Hepatocyte (in vitro differentiated cells): ENCODE results near the gene CEP135. TPM values are rescaled to one million over a fixed set of nuclear protein-coding genes. Genes with fewer than 3 reads are reported as not detected.
"Not testable (repeated sequence)": the region's sequence is repeated elsewhere in the genome, so short reads cannot be mapped to it uniquely, and the experiment has no call there.

Experiments used
- DNase-seq: peaks from one replicate; pipeline ENCODE4 v3.0.0-alpha.2; 2016; ENCODE audit warnings: low spot score
- H2AFZ ChIP-seq: fragments of 200-600 bp; sonication (generic); 2 replicates; pipeline ENCODE4 v1.6.0; 2016; ENCODE audit warnings: antibody characterized with exemption, mild to moderate bottlenecking
- H3K27ac ChIP-seq: fragments of 200-600 bp; sonication (generic); 2 replicates; pipeline ENCODE4 v1.5.1; 2016; ENCODE audit warnings: mild to moderate bottlenecking
- H3K27me3 ChIP-seq: fragments of 200-600 bp; sonication (generic); 2 replicates; pipeline ENCODE4 v1.6.1; 2016
- H3K36me3 ChIP-seq: fragments of 200-600 bp; sonication (generic); replicated peaks from 2 replicates; pipeline ENCODE4 v1.5.1; 2016; ENCODE audit warnings: low read depth; ENCODE audit not compliant: insufficient read depth
- H3K4me1 ChIP-seq: fragments of 200-600 bp; sonication (generic); 2 replicates; pipeline ENCODE4 v1.5.1; 2016; ENCODE audit warnings: mild to moderate bottlenecking, moderate library complexity; ENCODE audit not compliant: insufficient read depth
- H3K4me2 ChIP-seq: fragments of 200-600 bp; sonication (generic); 2 replicates; pipeline ENCODE4 v1.6.0; 2016
- H3K4me3 ChIP-seq: fragments of 200-600 bp; sonication (generic); 2 replicates; pipeline ENCODE4 v1.5.1; 2016; ENCODE audit warnings: mild to moderate bottlenecking
- H3K79me2 ChIP-seq: fragments of 200-600 bp; sonication (generic); 2 replicates; pipeline ENCODE4 v1.6.0; 2017; ENCODE audit warnings: mild to moderate bottlenecking
- H3K9me2 ChIP-seq: fragments of 200-600 bp; sonication (generic); replicated peaks from 2 replicates; pipeline ENCODE4 v1.6.0; 2017; ENCODE audit warnings: mild to moderate bottlenecking; ENCODE audit not compliant: insufficient read depth
- H3K9me3 ChIP-seq: fragments of 200-600 bp; sonication (generic); 2 replicates; pipeline ENCODE4 v1.5.1; 2016; ENCODE audit warnings: low read depth, mild to moderate bottlenecking
- H4K20me1 ChIP-seq: fragments of 200-600 bp; sonication (generic); 2 replicates; pipeline ENCODE4 v1.6.0; 2016; ENCODE audit warnings: mild to moderate bottlenecking; ENCODE audit not compliant: insufficient read depth, poor library complexity, severe bottlenecking
- EZH2 ChIP-seq: fragments of 200-600 bp; sonication (generic); IDR thresholded peaks from 2 replicates; pipeline ENCODE4 v1.6.1; 2016; ENCODE audit warnings: antibody characterized with exemption, mild to moderate bottlenecking, borderline replicate concordance
- EZH2phosphoT487 ChIP-seq: fragments of 200-600 bp; sonication (generic); IDR thresholded peaks from one replicate; pipeline ENCODE4 v1.6.1; 2018; ENCODE audit warnings: antibody characterized with exemption, mild to moderate bottlenecking, low read depth, moderate library complexity; ENCODE audit not compliant: unreplicated experiment, severe bottlenecking
- WGBS: methylation state at CpG from one replicate; pipeline ENCODE4 v1.1.6; 2016; ENCODE audit warnings: low lambda C conversion rate; ENCODE audit errors: missing lambda C conversion rate; 5-methylcytosine and 5-hydroxymethylcytosine counted together
- polyA plus RNA-seq: library from polyadenylated mRNA; unstranded; fragments of >200 nt; fragmentation: Nextera tagmentation; extraction: Ambion mirVana; gene quantifications from 2 replicates; pipeline ENCODE4 v1.2.1, GENCODE V29; 2016
- total RNA-seq: library from RNA; depleted of rRNA; stranded (reverse); fragments of >200 nt; gene quantifications from 2 replicates; pipeline ENCODE4 v1.2.3, GENCODE V29; 2014
- TF ChIP-seq, protein P1 (sequence below): fragments of 200-600 bp; sonication (generic); IDR thresholded peaks from 2 replicates; pipeline ENCODE4 v1.5.1; 2016; ENCODE audit warnings: antibody characterized with exemption, mild to moderate bottlenecking; ENCODE audit not compliant: poor library complexity

Gene CEP135
- total and polyA plus RNA-seq, 2 experiments from 2014 or later, result 3.1 to 7.7 TPM

DNA sequence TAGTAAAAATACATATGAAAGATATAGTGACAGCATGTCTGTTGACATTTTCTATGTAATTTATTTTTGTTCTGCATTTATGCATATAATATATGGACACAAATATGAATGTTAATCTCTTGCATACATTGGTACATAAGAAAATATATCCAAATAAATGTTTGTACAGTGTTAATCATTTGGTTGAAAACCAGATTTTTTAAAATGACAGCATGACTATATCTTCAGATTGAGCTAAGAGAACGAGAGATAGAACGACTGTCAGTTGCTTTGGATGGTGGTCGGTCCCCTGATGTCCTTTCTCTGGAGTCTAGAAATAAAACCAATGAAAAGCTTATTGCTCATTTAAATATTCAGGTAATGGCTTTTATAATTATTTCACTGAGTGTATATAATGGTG is 15.3 kb downstream of the CEP135 start:
- Histone ChIP-seq H3K9me3 (no peaks in the 10 kb centered on the region), H3K36me3 (no peaks in the 10 kb centered on the region), H3K4me3 (no peak overlapping the region), H3K79me2 (no peaks in the 10 kb centered on the region), H3K27ac (no peak overlapping the region), H3K4me1 (no peaks in the 10 kb centered on the region), H3K4me2 (no peak overlapping the region), H3K27me3 (no peaks in the 10 kb centered on the region), H3K9me2 (no peaks in the 10 kb centered on the region), H2AFZ (no peak overlapping the region), H4K20me1 (no peaks in the 10 kb centered on the region)
- TF ChIP-seq, protein P1, sequence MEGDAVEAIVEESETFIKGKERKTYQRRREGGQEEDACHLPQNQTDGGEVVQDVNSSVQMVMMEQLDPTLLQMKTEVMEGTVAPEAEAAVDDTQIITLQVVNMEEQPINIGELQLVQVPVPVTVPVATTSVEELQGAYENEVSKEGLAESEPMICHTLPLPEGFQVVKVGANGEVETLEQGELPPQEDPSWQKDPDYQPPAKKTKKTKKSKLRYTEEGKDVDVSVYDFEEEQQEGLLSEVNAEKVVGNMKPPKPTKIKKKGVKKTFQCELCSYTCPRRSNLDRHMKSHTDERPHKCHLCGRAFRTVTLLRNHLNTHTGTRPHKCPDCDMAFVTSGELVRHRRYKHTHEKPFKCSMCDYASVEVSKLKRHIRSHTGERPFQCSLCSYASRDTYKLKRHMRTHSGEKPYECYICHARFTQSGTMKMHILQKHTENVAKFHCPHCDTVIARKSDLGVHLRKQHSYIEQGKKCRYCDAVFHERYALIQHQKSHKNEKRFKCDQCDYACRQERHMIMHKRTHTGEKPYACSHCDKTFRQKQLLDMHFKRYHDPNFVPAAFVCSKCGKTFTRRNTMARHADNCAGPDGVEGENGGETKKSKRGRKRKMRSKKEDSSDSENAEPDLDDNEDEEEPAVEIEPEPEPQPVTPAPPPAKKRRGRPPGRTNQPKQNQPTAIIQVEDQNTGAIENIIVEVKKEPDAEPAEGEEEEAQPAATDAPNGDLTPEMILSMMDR, result no peak
- TF ChIP-seq EZH2 (no peak), EZH2phosphoT487 (no peak)
- 95% methylated on average over 3 of the region's 3 CpGs for WGBS
- DNase-seq, result no peak

DNA sequence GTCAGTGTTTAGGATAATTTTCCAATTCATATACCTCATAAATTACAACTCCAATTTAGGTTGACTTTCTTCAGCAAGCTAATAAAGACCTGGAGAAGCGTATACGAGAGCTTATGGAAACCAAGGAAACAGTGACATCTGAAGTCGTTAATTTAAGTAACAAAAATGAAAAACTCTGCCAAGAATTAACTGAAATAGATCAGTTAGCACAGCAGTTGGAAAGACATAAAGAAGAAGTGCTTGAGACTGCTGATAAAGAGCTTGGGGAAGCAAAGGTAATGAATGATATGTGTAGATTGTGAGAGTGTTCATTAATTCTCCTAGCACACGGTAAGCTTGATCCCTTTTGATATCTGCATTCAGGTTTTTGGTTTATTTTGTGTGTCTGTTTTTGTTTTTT is 16.8 kb downstream of the CEP135 start:
- DNase-seq, result no peak
- H3K27ac ChIP-seq, result no peak overlapping the region
- H3K79me2 ChIP-seq, result no peaks in the 10 kb centered on the region
- H3K4me3 ChIP-seq, result no peak overlapping the region
- no peaks in the 10 kb centered on the region for H4K20me1 ChIP-seq
- no peak for TF ChIP-seq EZH2phosphoT487
- TF ChIP-seq EZH2, result no peak
- TF ChIP-seq, protein P1, result no peak
- no peaks in the 10 kb centered on the region for H3K9me2 ChIP-seq
- H3K9me3 ChIP-seq, result no peaks in the 10 kb centered on the region
- no peak overlapping the region for H2AFZ ChIP-seq
- no peaks in the 10 kb centered on the region for H3K36me3 ChIP-seq
- H3K4me2 ChIP-seq, result no peak overlapping the region
- no peaks in the 10 kb centered on the region for H3K27me3 ChIP-seq
- no peaks in the 10 kb centered on the region for H3K4me1 ChIP-seq
- 76% methylated on average over 4 of the region's 4 CpGs for WGBS

DNA sequence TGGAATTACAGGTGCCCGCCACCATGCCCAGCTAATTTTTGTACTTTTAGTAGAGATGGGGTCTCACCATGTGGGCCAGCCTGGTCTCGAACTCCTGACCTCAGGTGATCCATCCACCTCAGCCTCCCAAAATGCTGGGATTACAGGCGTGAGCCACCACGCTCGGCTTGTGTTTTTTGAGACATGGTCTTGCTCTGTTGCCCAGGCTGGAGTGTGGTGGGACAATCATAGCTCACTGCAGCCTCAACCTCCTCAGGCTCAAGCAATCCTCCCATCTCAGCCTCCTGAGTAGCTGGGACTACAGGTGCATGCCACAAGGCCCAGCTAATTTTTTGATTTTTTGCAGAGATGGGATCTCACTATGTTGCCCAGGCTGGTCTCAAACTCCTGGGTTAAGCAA is 17.6 kb downstream of the CEP135 start:
- not testable (repeated sequence) for H3K36me3 ChIP-seq, H3K27ac ChIP-seq, H3K4me3 ChIP-seq, H2AFZ ChIP-seq, H3K79me2 ChIP-seq, H3K27me3 ChIP-seq, H4K20me1 ChIP-seq, H3K9me3 ChIP-seq, H3K4me2 ChIP-seq, H3K4me1 ChIP-seq, H3K9me2 ChIP-seq, DNase-seq
- WGBS, result 100% methylated on average over 5 of the region's 5 CpGs

DNA sequence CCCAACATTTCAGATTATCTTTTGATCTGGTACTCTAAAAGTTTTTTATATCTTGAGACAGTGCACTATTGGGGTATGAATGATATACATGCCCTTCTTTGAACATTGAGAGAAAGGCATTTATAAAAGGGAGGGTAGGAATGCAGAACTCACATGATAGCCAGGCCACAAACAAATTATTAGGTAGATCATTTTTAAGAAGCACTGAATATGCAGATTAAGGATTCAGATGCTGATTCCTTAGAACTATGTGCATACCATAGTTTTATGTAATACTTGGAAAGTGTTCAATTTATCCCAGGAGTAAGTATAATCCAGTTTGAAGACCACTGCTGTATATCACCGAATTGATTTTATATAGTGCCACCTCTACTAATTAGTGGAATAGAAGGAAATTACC is 18.6 kb downstream of the CEP135 start:
- Histone ChIP-seq H3K4me3 (no peak overlapping the region), H3K27ac (no peak overlapping the region), H3K27me3 (no peaks in the 10 kb centered on the region), H2AFZ (no peak overlapping the region), H3K9me2 (no peaks in the 10 kb centered on the region), H3K4me1 (no peaks in the 10 kb centered on the region), H3K4me2 (no peak overlapping the region), H4K20me1 (no peaks in the 10 kb centered on the region), H3K9me3 (no peaks in the 10 kb centered on the region), H3K79me2 (no peaks in the 10 kb centered on the region), H3K36me3 (no peaks in the 10 kb centered on the region)
- WGBS, result 100% methylated on average over 1 of the region's 1 CpG
- no peak for TF ChIP-seq EZH2
- TF ChIP-seq EZH2phosphoT487, result no peak
- TF ChIP-seq, protein P1, result no peak
- no peak for DNase-seq
